ENCODE results near the gene SLC12A7.
"Not testable (repeated sequence)": the region's sequence is repeated elsewhere in the genome, so short reads cannot be mapped to it uniquely, and the experiment has no call there.

SLC12A7 gene

DNA sequence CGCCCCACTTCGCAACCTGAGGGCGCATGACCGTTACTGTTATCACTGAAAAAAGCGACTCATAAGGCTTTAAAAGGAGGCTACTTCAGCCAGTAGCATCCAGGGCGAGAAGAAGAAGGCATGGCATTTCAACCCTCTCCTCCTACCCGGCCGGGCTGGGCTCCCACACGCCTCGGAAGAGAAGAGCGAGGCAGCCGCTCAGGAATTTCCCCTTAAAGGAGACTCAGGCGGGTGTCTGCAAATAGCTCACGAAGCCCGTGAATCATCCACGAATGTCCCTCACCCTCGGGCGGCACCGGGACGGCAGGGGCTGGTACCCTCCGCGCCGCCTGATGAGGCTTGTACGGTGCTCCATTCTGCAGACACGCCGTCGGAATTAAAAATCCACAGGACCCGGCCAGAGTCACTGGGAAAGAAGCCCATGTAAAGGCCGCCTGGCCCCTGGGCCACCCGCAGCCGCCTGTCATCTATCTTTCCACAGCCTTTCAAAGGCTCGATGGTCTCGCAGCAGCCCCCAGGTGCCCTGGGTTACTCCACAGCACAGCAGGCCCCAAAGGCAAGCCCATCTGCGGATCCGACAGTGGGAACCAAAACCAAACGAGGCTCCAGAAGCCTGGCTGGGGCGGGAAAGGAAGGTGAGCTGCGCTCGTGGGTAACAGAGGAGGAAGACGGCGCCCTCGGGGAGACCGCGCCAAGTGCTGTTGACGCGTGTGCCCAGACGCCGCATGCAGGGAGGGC is 11.8 kb downstream of the SLC12A7 start:
- H3K27ac ChIP-seq: no peak overlapping the region
- TF ChIP-seq, protein P1, sequence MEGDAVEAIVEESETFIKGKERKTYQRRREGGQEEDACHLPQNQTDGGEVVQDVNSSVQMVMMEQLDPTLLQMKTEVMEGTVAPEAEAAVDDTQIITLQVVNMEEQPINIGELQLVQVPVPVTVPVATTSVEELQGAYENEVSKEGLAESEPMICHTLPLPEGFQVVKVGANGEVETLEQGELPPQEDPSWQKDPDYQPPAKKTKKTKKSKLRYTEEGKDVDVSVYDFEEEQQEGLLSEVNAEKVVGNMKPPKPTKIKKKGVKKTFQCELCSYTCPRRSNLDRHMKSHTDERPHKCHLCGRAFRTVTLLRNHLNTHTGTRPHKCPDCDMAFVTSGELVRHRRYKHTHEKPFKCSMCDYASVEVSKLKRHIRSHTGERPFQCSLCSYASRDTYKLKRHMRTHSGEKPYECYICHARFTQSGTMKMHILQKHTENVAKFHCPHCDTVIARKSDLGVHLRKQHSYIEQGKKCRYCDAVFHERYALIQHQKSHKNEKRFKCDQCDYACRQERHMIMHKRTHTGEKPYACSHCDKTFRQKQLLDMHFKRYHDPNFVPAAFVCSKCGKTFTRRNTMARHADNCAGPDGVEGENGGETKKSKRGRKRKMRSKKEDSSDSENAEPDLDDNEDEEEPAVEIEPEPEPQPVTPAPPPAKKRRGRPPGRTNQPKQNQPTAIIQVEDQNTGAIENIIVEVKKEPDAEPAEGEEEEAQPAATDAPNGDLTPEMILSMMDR (conservative IDR thresholded peaks at IDR 0.05): no peak

DNA sequence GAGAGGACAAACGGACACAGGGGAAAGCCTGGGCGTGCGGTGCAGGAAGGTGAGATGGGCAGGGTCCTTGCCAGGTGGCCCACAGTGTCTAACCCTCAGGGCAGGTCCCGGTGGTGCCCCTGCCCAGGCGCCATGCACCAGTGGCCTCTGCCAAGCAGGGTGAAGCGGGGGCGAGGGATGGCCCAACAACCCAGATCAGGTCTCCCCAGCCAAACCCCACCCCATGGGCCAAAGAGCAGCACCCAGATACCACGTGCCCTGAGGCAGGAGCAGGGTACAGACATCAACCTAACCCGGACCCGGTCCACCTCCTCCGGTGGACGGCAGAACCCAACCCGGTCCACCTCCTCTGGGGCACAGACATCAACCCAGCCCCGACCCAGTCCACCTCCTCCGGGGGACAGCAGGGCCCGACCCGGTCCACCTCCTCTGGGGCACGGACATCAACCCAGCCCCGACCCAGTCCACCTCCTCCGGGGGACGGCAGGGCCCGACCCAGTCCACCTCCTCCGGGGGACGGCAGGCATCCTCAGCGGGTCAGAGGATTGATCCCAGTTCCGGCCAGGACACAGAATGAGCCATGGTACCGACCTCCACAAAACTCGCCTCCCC is 12.8 kb downstream of the SLC12A7 start:
- no peak overlapping the region for H3K27ac ChIP-seq
- TF ChIP-seq, protein P1 (conservative IDR thresholded peaks at IDR 0.05): no peak

DNA sequence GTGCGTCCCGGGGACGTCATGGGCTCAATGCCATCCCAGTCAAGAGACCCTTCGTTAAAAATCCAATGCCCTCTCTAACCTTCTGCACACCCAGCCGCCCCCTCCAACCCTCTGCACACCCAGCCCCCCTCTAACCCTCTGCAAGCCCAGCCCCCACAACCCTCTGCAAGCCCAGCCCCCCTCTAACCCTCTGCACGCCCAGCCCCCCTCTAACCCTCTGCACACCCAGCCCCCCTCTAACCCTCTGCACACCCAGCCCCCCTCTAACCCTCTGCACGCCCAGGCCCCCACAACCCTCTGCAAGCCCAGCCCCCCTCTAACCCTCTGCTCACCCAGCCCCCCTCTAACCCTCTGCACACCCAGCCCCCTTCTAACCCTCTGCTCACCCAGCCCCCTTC is 13.9 kb downstream of the SLC12A7 start:
- not testable (repeated sequence) for H3K27ac ChIP-seq

DNA sequence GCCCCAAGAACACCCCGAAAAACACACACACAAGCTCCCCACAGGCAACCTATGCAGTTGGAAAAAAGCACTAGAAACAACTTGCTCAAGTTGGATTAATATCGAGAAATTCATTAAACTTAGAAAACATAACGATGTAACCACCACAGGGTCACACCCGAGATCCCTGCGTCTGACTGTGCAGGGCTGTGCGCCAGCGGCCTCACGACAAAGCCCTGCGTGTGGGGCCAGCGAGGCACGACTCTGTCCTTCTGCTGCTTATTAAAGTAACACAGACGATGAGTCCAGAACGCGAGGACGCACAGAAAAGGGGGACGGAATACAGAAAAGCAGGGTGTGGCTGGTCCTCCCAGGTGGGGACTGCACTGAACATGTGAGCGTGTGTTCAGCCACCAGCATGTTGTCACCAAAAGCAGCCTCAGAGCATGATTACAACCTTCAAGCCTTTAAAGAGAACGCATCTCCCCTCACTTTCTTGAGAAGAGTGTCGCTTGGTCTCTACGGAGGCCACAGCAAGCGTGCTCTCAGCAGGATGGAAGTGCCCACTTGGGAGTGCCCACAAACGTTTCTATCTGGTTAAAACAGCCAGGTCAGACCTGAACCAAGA is 14.4 kb downstream of the SLC12A7 start:
- H3K27ac ChIP-seq: no peak overlapping the region
- TF ChIP-seq, protein P1 (conservative IDR thresholded peaks at IDR 0.05): no peak

DNA sequence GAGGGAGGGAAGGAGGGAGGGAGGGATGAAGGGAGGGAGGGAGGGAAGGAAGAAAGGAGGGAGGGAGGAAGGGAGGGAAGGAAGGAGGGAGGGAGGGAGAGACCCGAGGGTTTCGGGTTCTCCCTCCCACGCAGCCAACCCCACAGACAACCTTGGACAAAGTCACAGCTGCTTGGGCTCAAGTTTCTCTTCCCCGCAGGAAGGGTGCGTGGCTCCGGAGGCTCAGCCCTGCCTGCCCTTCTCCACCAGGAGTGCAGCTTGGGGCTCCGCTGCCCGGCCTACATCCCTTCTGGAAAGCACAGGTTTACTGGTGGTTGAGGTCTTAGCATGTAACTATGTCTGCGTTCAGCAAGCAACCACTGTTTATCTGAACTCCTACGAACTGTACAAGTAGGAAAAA is 15.0 kb downstream of the SLC12A7 start:
- TF ChIP-seq, protein P1 (conservative IDR thresholded peaks at IDR 0.05): no peak
- no peak overlapping the region for H3K27ac ChIP-seq

DNA sequence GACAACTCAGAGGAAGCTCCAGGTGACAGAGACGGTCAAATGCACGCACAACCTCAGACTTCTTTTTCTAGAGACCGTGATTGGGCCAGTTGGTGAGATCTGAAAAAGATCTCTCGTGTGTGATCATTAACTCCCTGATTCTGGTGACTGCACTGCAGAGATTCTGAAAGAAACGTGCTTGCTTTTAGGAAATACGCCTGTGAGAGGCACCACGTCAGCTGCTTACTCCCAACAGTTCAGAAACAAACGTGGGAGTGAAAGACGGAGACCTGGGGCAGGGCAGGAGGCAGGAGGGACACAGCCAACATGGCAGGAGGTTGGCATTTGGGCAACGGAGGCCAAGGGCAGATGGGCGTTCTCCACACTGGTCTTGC is 15.9 kb downstream of the SLC12A7 start:
- TF ChIP-seq, protein P1 (conservative IDR thresholded peaks at IDR 0.05): no peak
- H3K27ac ChIP-seq: no peak overlapping the region

DNA sequence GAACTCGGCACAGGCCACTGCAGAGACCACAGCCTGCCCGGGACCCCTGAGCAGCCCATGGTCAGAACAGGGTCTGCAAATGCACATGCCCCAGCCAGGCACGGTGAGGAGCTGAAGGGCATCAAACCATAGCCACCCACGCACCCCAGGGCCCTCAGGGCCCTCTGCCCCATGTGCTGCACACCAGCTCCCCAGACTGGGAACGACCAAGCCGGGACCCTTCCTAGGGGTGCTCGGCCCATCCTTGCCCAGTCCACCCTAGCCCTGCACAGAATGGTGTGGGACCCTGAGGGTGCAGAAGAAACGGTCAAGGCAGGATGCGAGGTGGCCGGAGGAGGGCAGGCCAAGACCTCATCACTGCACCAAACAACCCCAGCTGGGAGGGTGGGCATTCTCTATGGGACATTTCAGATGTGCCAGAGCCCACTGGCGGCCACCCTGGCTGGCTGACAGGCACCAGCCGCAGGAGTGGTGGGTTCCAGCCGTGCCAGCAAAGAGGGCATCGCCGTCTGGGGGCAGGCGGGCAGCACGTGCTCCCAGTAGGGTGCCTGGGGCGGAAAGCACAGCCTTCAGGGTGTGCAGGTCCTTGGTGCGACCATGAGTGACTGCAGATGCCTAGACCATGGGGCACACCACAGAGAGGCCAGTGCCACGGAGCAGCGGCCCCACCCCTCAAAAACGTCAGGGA is 16.4 kb downstream of the SLC12A7 start:
- TF ChIP-seq, protein P1 (conservative IDR thresholded peaks at IDR 0.05): no peak
- H3K27ac ChIP-seq: no peak overlapping the region

Data from VCaP (cell line).